ENCODE data around the gene PLEKHG3. TPM values are rescaled to one million over a fixed set of nuclear protein-coding genes. Genes with fewer than 3 reads are reported as not detected.

Gene PLEKHG3
- total and polyA plus RNA-seq, 4 donors: 8.4 to 21.3 (median 14.6) TPM

- 31% methylated on average over 26 of the region's 26 CpGs for WGBS
- Histone ChIP-seq H3K27me3 (ENCODE audit: control insufficient read depth in 4 of 4, insufficient read depth in 4 of 4, low read length in 3 of 4) (no peaks in the 10 kb centered on the region), H3K9me3 (ENCODE audit: control insufficient read depth in 4 of 4, low read length in 3 of 4) (no peaks in the 10 kb centered on the region), H3K4me1 (ENCODE audit: control insufficient read depth in 4 of 4, insufficient read depth in 4 of 4, low read length in 3 of 4) (peaks cover 25 to 49% (median 41%) of the 10 kb centered on the region in 4 donors), H3K27ac (ENCODE audit: low read depth in 1 of 2, low read length in 2 of 2) (peak overlapping the region; percentile 90 to 91), H3K4me3 (ENCODE audit: low read depth in 1 of 3, low read length in 3 of 3) (peak overlapping the region in 2 of 3 donors; percentile 18 to 73), H3K36me3 (ENCODE audit: control insufficient read depth in 4 of 4, insufficient read depth in 3 of 4, low read depth in 1 of 4, low read length in 3 of 4) (no peaks in the 10 kb centered on the region), H3K9ac (ENCODE audit: low read depth in 1 of 2, low read length in 2 of 2) (no peak overlapping the region)
- no peak for DNase-seq (ENCODE audit: low spot score)
- TF ChIP-seq FOXA1 (IDR thresholded peaks at IDR 0.05) (no peak), JUND (IDR thresholded peaks at IDR 0.05) (no peak), RXRA (IDR thresholded peaks at IDR 0.05) (peak in 1 of 2 donors; percentile 32), EGR1 (IDR thresholded peaks at IDR 0.05; ENCODE audit: low read depth in 2 of 2) (no peak), HNF4A (conservative IDR thresholded peaks at IDR 0.05) (no peak)
- TF ChIP-seq, protein P1, sequence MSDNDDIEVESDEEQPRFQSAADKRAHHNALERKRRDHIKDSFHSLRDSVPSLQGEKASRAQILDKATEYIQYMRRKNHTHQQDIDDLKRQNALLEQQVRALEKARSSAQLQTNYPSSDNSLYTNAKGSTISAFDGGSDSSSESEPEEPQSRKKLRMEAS (IDR thresholded peaks at IDR 0.05): peak; percentile 27
These were observed 655 bp upstream of the PLEKHG3 start for GRCh38 chr14:64703395-64704142.

- TF ChIP-seq HNF4G (IDR thresholded peaks at IDR 0.05): no peak
- no peak for TF ChIP-seq RAD21 (IDR thresholded peaks at IDR 0.05)
- no peak for TF ChIP-seq JUND (IDR thresholded peaks at IDR 0.05)
- TF ChIP-seq RXRA (IDR thresholded peaks at IDR 0.05): no peak
- no peak for TF ChIP-seq YY1 (IDR thresholded peaks at IDR 0.05)
- no peak for TF ChIP-seq EGR1 (IDR thresholded peaks at IDR 0.05; ENCODE audit: low read depth in 2 of 2)
- TF ChIP-seq, protein P1 (IDR thresholded peaks at IDR 0.05): no peak
- TF ChIP-seq GABPA (IDR thresholded peaks at IDR 0.05 in 1 of 2, conservative IDR thresholded peaks at IDR 0.05 in 1 of 2): no peak
- no peak for TF ChIP-seq NR2F2 (IDR thresholded peaks at IDR 0.05)
- TF ChIP-seq SP1 (IDR thresholded peaks at IDR 0.05): no peak
- no peak for TF ChIP-seq FOXA1 (IDR thresholded peaks at IDR 0.05)
- TF ChIP-seq FOXA2 (IDR thresholded peaks at IDR 0.05): no peak
- TF ChIP-seq REST (IDR thresholded peaks at IDR 0.05): no peak
- no peak for TF ChIP-seq HNF4A (conservative IDR thresholded peaks at IDR 0.05)
- TF ChIP-seq TAF1 (conservative IDR thresholded peaks at IDR 0.05): no peak
- no peak for TF ChIP-seq ZBTB33 (IDR thresholded peaks at IDR 0.05)
- TF ChIP-seq, protein P2, sequence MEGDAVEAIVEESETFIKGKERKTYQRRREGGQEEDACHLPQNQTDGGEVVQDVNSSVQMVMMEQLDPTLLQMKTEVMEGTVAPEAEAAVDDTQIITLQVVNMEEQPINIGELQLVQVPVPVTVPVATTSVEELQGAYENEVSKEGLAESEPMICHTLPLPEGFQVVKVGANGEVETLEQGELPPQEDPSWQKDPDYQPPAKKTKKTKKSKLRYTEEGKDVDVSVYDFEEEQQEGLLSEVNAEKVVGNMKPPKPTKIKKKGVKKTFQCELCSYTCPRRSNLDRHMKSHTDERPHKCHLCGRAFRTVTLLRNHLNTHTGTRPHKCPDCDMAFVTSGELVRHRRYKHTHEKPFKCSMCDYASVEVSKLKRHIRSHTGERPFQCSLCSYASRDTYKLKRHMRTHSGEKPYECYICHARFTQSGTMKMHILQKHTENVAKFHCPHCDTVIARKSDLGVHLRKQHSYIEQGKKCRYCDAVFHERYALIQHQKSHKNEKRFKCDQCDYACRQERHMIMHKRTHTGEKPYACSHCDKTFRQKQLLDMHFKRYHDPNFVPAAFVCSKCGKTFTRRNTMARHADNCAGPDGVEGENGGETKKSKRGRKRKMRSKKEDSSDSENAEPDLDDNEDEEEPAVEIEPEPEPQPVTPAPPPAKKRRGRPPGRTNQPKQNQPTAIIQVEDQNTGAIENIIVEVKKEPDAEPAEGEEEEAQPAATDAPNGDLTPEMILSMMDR (IDR thresholded peaks at IDR 0.05; ENCODE audit: low read depth, low read length, missing input control): no peak
- TF ChIP-seq, protein P3, sequence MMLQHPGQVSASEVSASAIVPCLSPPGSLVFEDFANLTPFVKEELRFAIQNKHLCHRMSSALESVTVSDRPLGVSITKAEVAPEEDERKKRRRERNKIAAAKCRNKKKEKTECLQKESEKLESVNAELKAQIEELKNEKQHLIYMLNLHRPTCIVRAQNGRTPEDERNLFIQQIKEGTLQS (IDR thresholded peaks at IDR 0.05): no peak
- Histone ChIP-seq H3K4me3 (ENCODE audit: low read depth in 1 of 3, low read length in 3 of 3) (peak overlapping the region; percentile 70 to 76 (median 73)), H3K9ac (ENCODE audit: low read depth in 1 of 2, low read length in 2 of 2) (peak overlapping the region; percentile 56 to 66), H3K27me3 (ENCODE audit: control insufficient read depth in 4 of 4, insufficient read depth in 4 of 4, low read length in 3 of 4) (no peaks in the 10 kb centered on the region), H3K9me3 (ENCODE audit: control insufficient read depth in 4 of 4, low read length in 3 of 4) (no peaks in the 10 kb centered on the region), H3K27ac (ENCODE audit: low read depth in 1 of 2, low read length in 2 of 2) (peak overlapping the region; percentile 90 to 91), H3K36me3 (ENCODE audit: control insufficient read depth in 4 of 4, insufficient read depth in 3 of 4, low read depth in 1 of 4, low read length in 3 of 4) (no peaks in the 10 kb centered on the region), H3K4me1 (ENCODE audit: control insufficient read depth in 4 of 4, insufficient read depth in 4 of 4, low read length in 3 of 4) (peaks cover 27 to 56% (median 50%) of the 10 kb centered on the region in 4 donors)
- DNase-seq (ENCODE audit: low spot score): no peak
- under 1% methylated on average over 51 of the region's 51 CpGs for whole genome bisulfite sequencing
These were observed 638 bp downstream of the PLEKHG3 start for GRCh38 chr14:64704743-64705380.

All from liver (tissue), 9 donors.